Measurements from ENCODE around the gene ALKAL2. TPM values are rescaled to one million over a fixed set of nuclear protein-coding genes. Genes with fewer than 3 reads are reported as not detected.

The ALKAL2 gene
- total and polyA plus RNA-seq, 2 of the 13 experiments (the other 11 are each of a cell fraction or from before 2014, with no cell fraction given) = 0.22 to 1.7 TPM

- no peak overlapping the region for H2AFZ ChIP-seq (ENCODE audit: low read length)
- no peaks in the 10 kb centered on the region for H3K79me2 ChIP-seq (ENCODE audit: insufficient read depth, low read length)
- ChIA-PET POLR2A (interaction anchor here (1.8 to 1.9 kb wide), 2 partner anchors 25 to 111 kb away, joined by 7 to 8 read pairs; no protein-coding TSS in a partner anchor), CTCF (ENCODE audit: low intra/inter-chr PET ratio, low total read pairs) (no interaction called here)
- H3K9ac ChIP-seq (ENCODE audit: insufficient read depth, low read depth, low read length) = no peak overlapping the region
- no peak overlapping the region for H3K4me3 ChIP-seq (replicated peaks in 1 of 3; ENCODE audit: insufficient read depth in 1 of 3, low read depth in 2 of 3, low read length in 3 of 3)
- no peak for TF ChIP-seq ELF1 (CRISPR knock-in tag; IDR thresholded peaks at IDR 0.05)
- TF ChIP-seq ZBTB38 (CRISPR knock-in tag; IDR thresholded peaks at IDR 0.05) = peak; percentile 26; the same call in 1 of the 2 replicates
- DNase-seq (ENCODE audit: low spot score) = no peak
- no peak overlapping the region for H3K27ac ChIP-seq (ENCODE audit: extremely low read length, insufficient read depth, low read length)
- no peaks in the 10 kb centered on the region for H4K20me1 ChIP-seq (ENCODE audit: insufficient read depth, low read length)
- ATAC-seq = peak; percentile 3
- H3K36me3 ChIP-seq (replicated peaks in 1 of 2; ENCODE audit: control insufficient read depth in 1 of 2, insufficient read depth in 2 of 2, low read length in 2 of 2) = peaks cover 3 to 5% of the 10 kb centered on the region in 2 experiments; a peak in 4 of 5 replicates
- H3K27me3 ChIP-seq (ENCODE audit: control insufficient read depth in 1 of 2, insufficient read depth in 2 of 2, low read length in 2 of 2) = peaks cover 3 to 19% of the 10 kb centered on the region in 2 experiments
- WGBS (ENCODE audit: low lambda C conversion rate) = 86% methylated on average over 20 of the region's 20 CpGs
- H3K4me2 ChIP-seq (ENCODE audit: low read depth, low read length) = no peak overlapping the region
- BruUV-seq (replicated peaks) = no TSS peak
- in situ Hi-C loops (cut with HindIII; ENCODE audit: extremely low pct_ligation_motif_present, low pct_unique_long_range_greater_than_20kb) = loop anchor here (5.0 kb wide), 1 partner anchor 40 kb away; no protein-coding TSS in a partner anchor
- intact Hi-C loops (cut with micrococcal nuclease; ENCODE audit: unreplicated experiment) = no loop called here
- H3K4me1 ChIP-seq (ENCODE audit: insufficient read depth, low read length) = peaks cover 10% of the 10 kb centered on the region
- no peak for FAIRE-seq
- H3K9me3 ChIP-seq (ENCODE audit: low read length) = no peaks in the 10 kb centered on the region
Observed at GRCh38 chr2:286774-287392, 1.0 kb downstream of the ALKAL2 start.

DNA sequence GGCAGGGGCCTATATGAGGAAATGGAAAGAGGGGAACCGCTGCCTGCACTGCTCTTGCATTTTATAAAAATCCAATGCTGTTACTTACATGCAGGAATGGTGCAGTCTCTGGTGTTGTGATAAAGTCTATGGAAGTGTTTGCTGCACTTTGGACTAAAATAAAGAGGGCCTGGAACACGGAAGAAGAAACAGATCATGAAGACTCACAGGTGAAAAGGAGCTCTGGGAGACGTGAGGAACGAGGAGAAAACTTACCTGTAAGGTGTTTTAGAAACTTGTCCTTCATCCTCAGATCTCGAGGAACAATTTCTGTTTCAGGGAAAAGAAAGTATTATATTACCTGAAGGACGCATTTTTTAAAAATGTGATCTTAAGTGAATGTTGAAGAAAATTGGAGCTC, 1.9 kb downstream of the ALKAL2 start:
- POLR2A ChIA-PET = interaction anchor here (1.0 to 1.9 kb wide), 2 partner anchors 22 to 111 kb away, joined by 3 to 7 read pairs; partner anchors contain the start of gene ACP1
- no peak overlapping the region for H3K4me2 ChIP-seq (ENCODE audit: low read depth, low read length)

More for the DNA sequence above, 1.9 kb downstream of the ALKAL2 start:
- Histone ChIP-seq H3K36me3 (replicated peaks in 1 of 2; ENCODE audit: control insufficient read depth in 1 of 2, insufficient read depth in 2 of 2, low read length in 2 of 2) (peaks cover 4 to 13% of the 10 kb centered on the region in 2 experiments; a peak in 4 of 5 replicates), H3K4me3 (replicated peaks in 1 of 3; ENCODE audit: insufficient read depth in 1 of 3, low read depth in 2 of 3, low read length in 3 of 3) (no peak overlapping the region), H3K9me3 (ENCODE audit: low read length) (no peaks in the 10 kb centered on the region), H3K9ac (ENCODE audit: insufficient read depth, low read depth, low read length) (no peak overlapping the region), H3K4me1 (ENCODE audit: insufficient read depth, low read length) (peaks cover 10% of the 10 kb centered on the region), H2AFZ (ENCODE audit: low read length) (no peak overlapping the region), H3K27me3 (ENCODE audit: control insufficient read depth in 1 of 2, insufficient read depth in 2 of 2, low read length in 2 of 2) (peaks cover 3 to 19% of the 10 kb centered on the region in 2 experiments), H4K20me1 (ENCODE audit: insufficient read depth, low read length) (no peaks in the 10 kb centered on the region), H3K79me2 (ENCODE audit: insufficient read depth, low read length) (no peaks in the 10 kb centered on the region), H3K27ac (ENCODE audit: extremely low read length, insufficient read depth, low read length) (no peak overlapping the region)
- intact Hi-C loops (cut with micrococcal nuclease; ENCODE audit: unreplicated experiment) (no loop called here), in situ Hi-C loops (cut with HindIII; ENCODE audit: extremely low pct_ligation_motif_present, low pct_unique_long_range_greater_than_20kb) (loop anchor here (5.0 kb wide), 1 partner anchor 39 kb away; no protein-coding TSS in a partner anchor)
- ATAC-seq = no peak
- BruUV-seq (replicated peaks) = no TSS peak
- no peak for DNase-seq (ENCODE audit: low spot score)
- FAIRE-seq = no peak
- WGBS (ENCODE audit: low lambda C conversion rate) = 81% methylated on average over 6 of the region's 6 CpGs
- TF ChIP-seq ZBTB3 (CRISPR knock-in tag; IDR thresholded peaks at IDR 0.05; ENCODE audit: borderline replicate concordance, low read depth) (no peak), ZBTB42 (CRISPR knock-in tag; IDR thresholded peaks at IDR 0.05) (no peak), HOMEZ (CRISPR knock-in tag; IDR thresholded peaks at IDR 0.05; ENCODE audit: low read depth) (no peak), ZC3H4 (CRISPR knock-in tag; IDR thresholded peaks at IDR 0.05; ENCODE audit: borderline replicate concordance) (no peak)
- CTCF ChIA-PET (ENCODE audit: low intra/inter-chr PET ratio, low total read pairs) = no interaction called here

Data from HepG2 (cell line).